H9 (cell line): ENCODE measurements around the gene CSHL1. TPM values are rescaled to one million over a fixed set of nuclear protein-coding genes. Genes with fewer than 3 reads are reported as not detected.
"Not testable (repeated sequence)": the region's sequence is repeated elsewhere in the genome, so short reads cannot be mapped to it uniquely, and the experiment has no call there.

Experiments used
- DNase-seq: peaks from one replicate; pipeline ENCODE4 v3.0.0-alpha.2; 2017
- H2AFZ ChIP-seq: one replicate; pipeline ENCODE4 v1.6.1; 2013; ENCODE audit warnings: mild to moderate bottlenecking, low read length, control low read depth, moderate library complexity
- H2AK5ac ChIP-seq: 2 replicates; pipeline ENCODE4 v1.6.1; 2013; ENCODE audit warnings: low read length, control low read depth, mixed read lengths; ENCODE audit not compliant: insufficient read length
- H2BK120ac ChIP-seq: one replicate; pipeline ENCODE4 v1.6.1; 2013; ENCODE audit warnings: low read depth, mild to moderate bottlenecking, low read length, control low read depth, inconsistent platforms; ENCODE audit not compliant: poor library complexity, severe bottlenecking
- H2BK12ac ChIP-seq: 2 replicates; pipeline ENCODE4 v1.6.1; 2013; ENCODE audit warnings: low read length, control low read depth, mixed read lengths, low read depth; ENCODE audit not compliant: insufficient read length
- H2BK15ac ChIP-seq: 2 replicates; pipeline ENCODE4 v1.6.1; 2013; ENCODE audit warnings: low read depth, low read length, control low read depth
- H2BK20ac ChIP-seq: one replicate; pipeline ENCODE4 v1.6.1; 2013; ENCODE audit warnings: low read depth, mild to moderate bottlenecking, low read length, control low read depth, inconsistent platforms; ENCODE audit not compliant: poor library complexity, severe bottlenecking
- H2BK5ac ChIP-seq: 2 replicates; pipeline ENCODE4 v1.6.1; 2013; ENCODE audit warnings: low read length, control low read depth, mixed read lengths; ENCODE audit not compliant: insufficient read length
- H3K14ac ChIP-seq: 2 replicates; pipeline ENCODE4 v1.6.1; 2013; ENCODE audit warnings: low read length, control low read depth; ENCODE audit not compliant: insufficient read depth
- H3K18ac ChIP-seq: 2 replicates; pipeline ENCODE4 v1.6.1; 2013; ENCODE audit warnings: low read depth, mild to moderate bottlenecking, mixed read lengths, low read length, control low read depth; ENCODE audit not compliant: insufficient read length
- H3K23ac ChIP-seq: 2 replicates; pipeline ENCODE4 v1.6.1; 2013; ENCODE audit warnings: low read length, control low read depth, mixed read lengths, low read depth; ENCODE audit not compliant: insufficient read length
- H3K23me2 ChIP-seq: 2 replicates; pipeline ENCODE4 v1.6.1; 2013; ENCODE audit warnings: low read depth, mild to moderate bottlenecking, mixed read lengths, low read length, control low read depth; ENCODE audit not compliant: insufficient read length, poor library complexity, severe bottlenecking
- H3K27ac ChIP-seq: 2 replicates; pipeline ENCODE4 v1.5.1; 2013; ENCODE audit warnings: low read length, control low read depth, mixed read lengths, low read depth; ENCODE audit not compliant: insufficient read length
- H3K27me3 ChIP-seq: 2 replicates; pipeline ENCODE4 v1.6.1; 2013; ENCODE audit warnings: low read length, control low read depth, inconsistent platforms; ENCODE audit not compliant: insufficient read depth
- H3K4ac ChIP-seq: 2 replicates; pipeline ENCODE4 v1.6.1; 2013; ENCODE audit warnings: low read depth, mild to moderate bottlenecking, control low read depth, inconsistent platforms, low read length, moderate library complexity
- H3K4me1 ChIP-seq: 2 replicates; pipeline ENCODE4 v1.6.1; 2013; ENCODE audit warnings: low read length, control low read depth, inconsistent platforms; ENCODE audit not compliant: insufficient read depth
- H3K4me2 ChIP-seq: 2 replicates; pipeline ENCODE4 v1.6.1; 2013; ENCODE audit warnings: low read length, control low read depth, mixed read lengths; ENCODE audit not compliant: insufficient read length, insufficient read depth
- H3K56ac ChIP-seq: 2 replicates; pipeline ENCODE4 v1.6.1; 2013; ENCODE audit warnings: low read depth, mild to moderate bottlenecking, mixed read lengths, low read length, control low read depth; ENCODE audit not compliant: insufficient read length
- H3K79me1 ChIP-seq: 2 replicates; pipeline ENCODE4 v1.6.1; 2013; ENCODE audit warnings: low read depth, mild to moderate bottlenecking, moderate library complexity, low read length, control low read depth, inconsistent platforms; ENCODE audit not compliant: insufficient read depth, poor library complexity, severe bottlenecking
- H3K79me2 ChIP-seq: 2 replicates; pipeline ENCODE4 v1.6.1; 2013; ENCODE audit warnings: low read length, control low read depth, inconsistent platforms; ENCODE audit not compliant: insufficient read depth
- H3K9ac ChIP-seq: 2 replicates; pipeline ENCODE4 v1.6.1; 2013; ENCODE audit warnings: low read length, control low read depth, mixed read lengths; ENCODE audit not compliant: insufficient read length; ENCODE audit errors: extremely low read depth
- H3K9me3 ChIP-seq: one replicate; pipeline ENCODE4 v1.6.1; 2013; ENCODE audit warnings: low read depth, low read length, inconsistent platforms; ENCODE audit not compliant: control insufficient read depth
- H3T11ph ChIP-seq: one replicate; pipeline ENCODE4 v1.6.1; 2013; ENCODE audit warnings: mild to moderate bottlenecking, low read length, control low read depth, inconsistent platforms
- H4K20me1 ChIP-seq: one replicate; pipeline ENCODE4 v1.6.1; 2013; ENCODE audit not compliant: control insufficient read depth, insufficient read length, insufficient read depth
- H4K5ac ChIP-seq: 2 replicates; pipeline ENCODE4 v1.6.1; 2013; ENCODE audit warnings: low read depth, mild to moderate bottlenecking, mixed read lengths, low read length, control low read depth; ENCODE audit not compliant: insufficient read length
- H4K8ac ChIP-seq: replicated peaks from 2 replicates; pipeline ENCODE4 v1.6.1; 2013; ENCODE audit warnings: low read length, control low read depth, mixed read lengths, low read depth; ENCODE audit not compliant: insufficient read length
- H4K91ac ChIP-seq: 2 replicates; pipeline ENCODE4 v1.6.1; 2013; ENCODE audit warnings: low read depth, mild to moderate bottlenecking, moderate library complexity, mixed read lengths, low read length, control low read depth; ENCODE audit not compliant: insufficient read length
- H3K27ac Mint-ChIP-seq, 3 experiments: 2 replicates in 2 of 3; 3 replicates in 1 of 3; pipeline ENCODE4 v1.8.0; 2020 to 2021; ENCODE audit warnings: mixed read lengths in 3 of 3, mild to moderate bottlenecking in 1 of 3, moderate library complexity in 1 of 3
- H3K27me3 Mint-ChIP-seq: 2 replicates; pipeline ENCODE4 v1.8.0; 2021; ENCODE audit warnings: low read depth, mild to moderate bottlenecking, moderate library complexity, mixed read lengths
- H3K36me3 Mint-ChIP-seq, 3 experiments: 2 replicates in 2 of 3; 3 replicates in 1 of 3; pipeline ENCODE4 v1.8.0; 2020 to 2021; ENCODE audit warnings: low read depth in 3 of 3, mixed read lengths in 3 of 3; ENCODE audit not compliant: insufficient read depth in 1 of 3
- H3K4me1 Mint-ChIP-seq, 2 experiments: 2 replicates each; pipeline ENCODE4 v1.8.0; 2020; ENCODE audit warnings: mixed read lengths in 2 of 2
- H3K4me3 Mint-ChIP-seq, 2 experiments: 2 replicates in 1 of 2; 3 replicates in 1 of 2; pipeline ENCODE4 v1.8.0; 2020 to 2021; ENCODE audit warnings: mild to moderate bottlenecking in 2 of 2, mixed read lengths in 2 of 2, moderate library complexity in 1 of 2
- H3K9me3 Mint-ChIP-seq, 2 experiments: 2 replicates in 1 of 2; 3 replicates in 1 of 2; pipeline ENCODE4 v1.8.0; 2020; ENCODE audit warnings: mild to moderate bottlenecking in 2 of 2, mixed read lengths in 2 of 2, moderate library complexity in 1 of 2
- WGBS: extraction: QIAGEN DNeasy Blood & Tissue Kit; methylation state at CpG from one replicate; pipeline ENCODE4 v1.1.7; 2013; ENCODE audit warnings: missing lambda C conversion rate, low lambda C conversion rate, mixed read lengths; ENCODE audit not compliant: insufficient read length; ENCODE audit errors: extremely low coverage; 5-methylcytosine and 5-hydroxymethylcytosine counted together
- total RNA-seq: library from RNA; stranded (reverse); gene quantifications from 2 replicates; pipeline ENCODE4 v1.2.1, GENCODE V29; 2021

CSHL1 gene
- total RNA-seq, 1 experiment from 2014 or later, result not detected

DNA sequence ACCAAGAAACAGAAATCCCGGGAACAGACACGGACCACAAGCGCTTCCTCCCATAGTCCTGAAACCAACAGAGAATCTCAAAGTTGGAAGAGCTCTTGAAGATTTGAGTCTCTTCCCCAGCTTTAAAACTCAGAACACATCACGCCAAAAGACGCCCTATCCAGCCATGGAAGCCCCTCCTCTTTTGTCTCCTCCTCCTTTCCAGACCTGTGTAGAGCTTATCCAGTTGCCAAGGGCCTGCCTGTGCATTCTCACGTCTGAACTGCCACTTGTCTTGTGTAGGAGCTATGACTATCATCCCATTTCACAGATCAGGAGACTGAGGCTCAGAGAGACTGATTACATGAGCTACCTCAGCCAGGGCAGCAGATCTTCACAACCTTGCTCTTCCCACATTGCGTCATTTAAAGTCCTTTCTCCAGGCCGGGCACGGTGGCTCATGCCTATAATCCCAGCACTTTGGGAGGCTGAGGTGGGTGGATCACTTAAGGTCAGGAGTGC lies 28.4 kb downstream of the CSHL1 start:
- not testable (repeated sequence) for H4K91ac ChIP-seq, H3K4me2 ChIP-seq, H3K9me3 ChIP-seq, H3K56ac ChIP-seq, H3K79me1 ChIP-seq, H4K5ac ChIP-seq, H2BK15ac ChIP-seq, H2BK120ac ChIP-seq, H3K23me2 ChIP-seq, H2BK12ac ChIP-seq, H3K14ac ChIP-seq, H2AK5ac ChIP-seq, H4K8ac ChIP-seq, H3K36me3 Mint-ChIP-seq, H3K27me3 Mint-ChIP-seq, H3K23ac ChIP-seq, H3K9ac ChIP-seq, H3K27ac Mint-ChIP-seq, H3K18ac ChIP-seq, H3K27ac ChIP-seq, H4K20me1 ChIP-seq, H3K9me3 Mint-ChIP-seq, H3K4me1 ChIP-seq, H3K79me2 ChIP-seq, H3K27me3 ChIP-seq, H2AFZ ChIP-seq, DNase-seq, H3K4me3 Mint-ChIP-seq, H2BK5ac ChIP-seq, H3T11ph ChIP-seq, H3K4ac ChIP-seq, H2BK20ac ChIP-seq
- H3K4me1 Mint-ChIP-seq, result peaks cover 13 to 16% of the 10 kb centered on the region in 2 experiments
- WGBS, result no CpG with 5 or more reads among the region's 9 CpGs
